ENCODE data around the gene IFT43.

The IFT43 gene

GRCh38 chr14:76081642-76082041 lies 96.1 kb downstream of the IFT43 start:
- no peak for DNase-seq (ENCODE audit: low read depth)

- DNase-seq (ENCODE audit: low read depth) = no peak
These were observed 98.5 kb downstream of the IFT43 start for GRCh38 chr14:76083796-76084765.

GRCh38 chr14:76085358-76085757 lies 99.8 kb downstream of the IFT43 start:
- DNase-seq (ENCODE audit: low read depth) = no peak

- DNase-seq (ENCODE audit: low read depth) = no peak
These were observed 101.1 kb downstream of the IFT43 start for GRCh38 chr14:76086636-76087035.

- DNase-seq (ENCODE audit: low read depth) = no peak
These were observed 102.8 kb downstream of the IFT43 start for GRCh38 chr14:76088326-76088725.

- no peak for DNase-seq (ENCODE audit: low read depth)
These were observed 103.4 kb downstream of the IFT43 start for GRCh38 chr14:76088771-76089571.

GRCh38 chr14:76089575-76089974 lies 104.0 kb downstream of the IFT43 start:
- no peak for DNase-seq (ENCODE audit: low read depth)

- DNase-seq (ENCODE audit: low read depth) = no peak
These were observed 105.2 kb downstream of the IFT43 start for GRCh38 chr14:76090616-76091391.

GRCh38 chr14:76093077-76093476 lies 107.5 kb downstream of the IFT43 start:
- no peak for DNase-seq (ENCODE audit: low read depth)

- DNase-seq (ENCODE audit: low read depth) = no peak
These were observed 110.7 kb downstream of the IFT43 start for GRCh38 chr14:76096257-76096656.

GRCh38 chr14:76097547-76097946 lies 112.0 kb downstream of the IFT43 start:
- no peak for DNase-seq (ENCODE audit: low read depth)

- no peak for DNase-seq (ENCODE audit: low read depth)
These were observed 112.5 kb downstream of the IFT43 start for GRCh38 chr14:76098047-76098446.

- DNase-seq (ENCODE audit: low read depth) = no peak
These were observed 113.5 kb downstream of the IFT43 start for GRCh38 chr14:76098916-76099675.

GRCh38 chr14:76100236-76100635 lies 114.7 kb downstream of the IFT43 start:
- DNase-seq (ENCODE audit: low read depth) = no peak

- no peak for DNase-seq (ENCODE audit: low read depth)
These were observed 116.1 kb downstream of the IFT43 start for GRCh38 chr14:76101391-76102379.

- no peak for DNase-seq (ENCODE audit: low read depth)
These were observed 119.3 kb downstream of the IFT43 start for GRCh38 chr14:76104802-76105355.

GRCh38 chr14:76106188-76106587 lies 120.6 kb downstream of the IFT43 start:
- DNase-seq (ENCODE audit: low read depth) = no peak

GRCh38 chr14:76109087-76109880 lies 123.7 kb downstream of the IFT43 start:
- DNase-seq (ENCODE audit: low read depth) = no peak
